NCI-H774 (cell line): ENCODE data around the gene SPEN.

Experiments used
- DNase-seq: peaks from one replicate; lab custom pipeline; 2025; lab: John Stamatoyannopoulos, UW

The SPEN gene

DNA sequence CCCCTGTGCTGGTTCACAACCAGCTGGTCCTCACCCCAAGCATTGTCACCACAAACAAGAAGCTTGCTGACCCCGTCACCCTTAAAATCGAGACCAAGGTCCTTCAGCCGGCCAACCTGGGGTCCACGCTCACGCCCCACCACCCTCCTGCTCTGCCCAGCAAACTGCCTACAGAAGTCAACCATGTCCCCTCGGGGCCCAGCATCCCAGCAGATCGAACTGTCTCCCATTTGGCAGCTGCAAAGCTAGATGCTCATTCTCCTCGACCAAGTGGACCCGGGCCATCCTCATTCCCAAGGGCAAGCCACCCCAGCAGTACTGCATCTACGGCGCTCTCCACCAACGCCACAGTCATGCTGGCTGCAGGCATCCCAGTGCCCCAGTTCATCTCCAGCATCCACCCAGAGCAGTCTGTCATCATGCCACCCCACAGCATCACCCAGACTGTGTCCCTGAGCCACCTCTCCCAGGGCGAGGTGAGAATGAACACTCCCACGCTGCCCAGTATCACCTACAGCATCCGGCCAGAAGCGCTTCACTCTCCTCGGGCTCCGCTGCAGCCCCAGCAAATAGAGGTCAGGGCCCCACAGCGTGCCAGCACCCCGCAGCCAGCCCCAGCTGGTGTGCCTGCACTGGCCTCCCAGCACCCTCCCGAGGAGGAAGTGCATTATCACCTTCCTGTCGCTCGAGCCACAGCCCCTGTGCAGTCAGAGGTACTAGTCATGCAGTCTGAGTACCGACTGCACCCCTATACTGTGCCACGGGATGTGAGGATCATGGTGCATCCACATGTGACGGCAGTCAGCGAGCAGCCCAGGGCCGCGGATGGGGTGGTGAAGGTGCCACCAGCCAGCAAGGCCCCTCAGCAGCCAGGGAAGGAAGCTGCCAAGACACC is 87.8 kb downstream of the SPEN start:
- DNase-seq = no peak

GRCh38 chr1:15936025-15936424 is 88.5 kb downstream of the SPEN start:
- DNase-seq = no peak

DNA sequence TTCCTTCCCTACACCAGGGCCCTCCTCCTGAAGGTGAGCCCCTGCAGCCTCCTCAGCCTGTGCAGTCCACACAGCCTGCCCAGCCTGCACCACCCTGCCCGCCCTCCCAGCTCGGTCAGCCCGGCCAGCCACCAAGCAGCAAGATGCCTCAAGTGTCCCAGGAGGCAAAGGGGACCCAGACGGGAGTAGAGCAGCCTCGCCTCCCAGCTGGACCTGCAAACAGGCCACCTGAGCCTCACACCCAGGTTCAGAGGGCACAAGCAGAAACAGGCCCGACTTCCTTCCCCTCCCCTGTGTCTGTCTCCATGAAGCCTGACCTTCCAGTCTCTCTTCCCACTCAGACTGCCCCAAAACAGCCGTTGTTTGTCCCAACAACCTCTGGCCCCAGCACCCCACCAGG is 89.6 kb downstream of the SPEN start:
- DNase-seq = no peak

DNA sequence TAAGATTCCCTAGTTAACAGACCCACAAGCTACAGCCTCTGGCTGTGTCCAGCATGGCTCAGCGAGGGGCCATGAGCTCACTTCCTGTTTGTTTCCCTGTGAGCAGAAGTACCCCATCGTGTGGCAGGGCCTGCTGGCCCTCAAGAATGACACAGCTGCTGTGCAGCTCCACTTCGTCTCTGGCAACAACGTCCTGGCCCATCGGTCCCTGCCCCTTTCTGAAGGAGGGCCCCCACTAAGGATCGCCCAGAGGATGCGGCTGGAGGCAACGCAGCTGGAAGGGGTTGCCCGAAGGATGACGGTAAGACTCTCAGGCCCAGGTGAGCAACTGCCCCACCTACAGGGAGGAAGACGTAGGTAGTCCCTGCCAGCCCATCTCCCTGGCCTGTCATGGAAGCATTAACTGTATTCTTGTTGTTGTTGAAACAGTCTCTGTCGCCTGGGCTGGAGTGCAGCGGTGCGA is 90.2 kb downstream of the SPEN start:
- DNase-seq = no peak

- no peak for DNase-seq
Measured at GRCh38 chr1:15938628-15939161, 91.2 kb downstream of the SPEN start.

DNA sequence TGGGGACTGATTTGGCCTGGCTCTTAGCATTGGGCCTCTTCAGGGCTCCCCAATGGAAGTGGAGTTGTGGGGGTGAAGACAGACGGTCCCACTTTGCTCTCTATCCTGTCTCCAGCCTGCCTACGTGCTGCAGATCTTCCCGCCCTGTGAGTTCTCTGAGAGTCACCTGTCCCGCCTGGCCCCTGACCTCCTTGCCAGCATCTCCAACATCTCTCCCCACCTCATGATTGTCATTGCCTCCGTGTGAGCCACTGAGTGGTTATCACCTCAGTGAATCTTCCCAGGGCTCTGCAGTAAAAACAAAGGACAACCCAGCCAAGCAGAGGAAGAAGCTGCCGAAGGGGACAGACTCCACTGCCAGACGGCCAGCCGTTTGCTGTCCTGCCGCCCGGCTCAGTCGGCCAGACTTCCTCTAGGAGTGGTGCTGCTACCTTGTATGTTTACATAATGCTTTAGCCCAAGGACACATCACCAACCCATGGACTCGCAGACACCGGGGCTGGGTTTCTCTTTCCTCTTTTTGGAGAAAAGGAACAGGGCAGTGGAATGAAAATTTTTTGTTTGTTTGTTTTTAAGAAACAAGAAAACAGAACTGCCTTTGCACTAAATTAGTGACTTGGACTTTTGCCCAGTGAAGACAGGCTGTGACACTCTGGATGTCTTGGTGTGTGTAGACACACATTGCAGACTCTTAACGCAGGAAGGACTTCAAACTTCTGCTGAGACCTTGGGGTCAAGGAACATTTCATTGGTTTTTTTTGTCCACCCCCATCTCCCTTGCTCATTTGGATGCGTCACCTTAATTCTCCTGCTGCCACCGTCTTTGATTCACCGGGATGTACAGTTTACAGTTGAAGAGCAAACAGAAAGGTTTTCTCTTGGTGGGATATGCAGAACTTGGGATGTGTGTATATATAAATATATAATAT is 91.9 kb downstream of the SPEN start:
- DNase-seq = no peak

DNA sequence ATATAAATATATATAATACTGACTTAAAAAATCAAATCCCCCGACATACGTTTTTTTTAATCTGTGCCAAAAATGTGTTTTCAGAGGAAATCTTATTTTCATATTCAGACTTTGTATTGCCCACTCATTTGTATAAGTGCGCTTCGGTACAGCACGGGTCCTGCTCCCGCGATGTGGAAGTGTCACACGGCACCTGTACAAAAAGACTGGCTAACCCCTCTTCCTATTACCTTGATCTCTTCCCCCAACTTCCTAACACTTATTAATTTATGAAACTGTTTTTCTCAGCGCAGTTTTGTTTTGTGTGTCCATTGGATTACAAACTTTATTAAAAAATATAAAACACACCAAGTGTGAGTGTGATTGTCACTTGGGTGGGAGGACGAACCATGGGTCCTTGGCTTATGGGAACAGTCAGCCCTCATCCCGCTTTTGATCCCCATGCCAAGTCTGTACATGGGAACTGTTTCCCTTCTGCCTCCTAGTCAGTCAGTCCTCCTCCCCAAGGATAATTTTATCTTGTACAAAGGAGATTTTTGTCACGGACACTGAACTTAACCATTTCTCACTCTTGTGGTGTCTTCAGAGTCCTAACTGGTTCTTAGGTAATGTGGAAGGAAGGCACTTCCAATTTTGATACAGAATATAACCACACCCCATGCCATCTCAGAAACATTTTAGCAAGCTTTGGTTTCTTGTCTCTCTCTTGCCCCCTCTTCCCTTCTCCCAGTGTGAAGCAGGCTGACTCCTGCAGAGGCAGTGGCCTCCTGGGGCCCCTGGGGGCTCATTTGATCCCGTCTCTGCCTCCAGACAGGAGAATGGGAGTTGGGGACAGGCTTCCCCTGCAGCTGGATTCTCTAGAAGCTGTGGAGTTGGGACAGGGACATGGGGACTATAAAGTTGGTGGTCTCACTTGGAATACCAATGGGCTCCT is 92.9 kb downstream of the SPEN start:
- DNase-seq = no peak

GRCh38 chr1:15941044-15941840 is 93.7 kb downstream of the SPEN start:
- no peak for DNase-seq

DNA sequence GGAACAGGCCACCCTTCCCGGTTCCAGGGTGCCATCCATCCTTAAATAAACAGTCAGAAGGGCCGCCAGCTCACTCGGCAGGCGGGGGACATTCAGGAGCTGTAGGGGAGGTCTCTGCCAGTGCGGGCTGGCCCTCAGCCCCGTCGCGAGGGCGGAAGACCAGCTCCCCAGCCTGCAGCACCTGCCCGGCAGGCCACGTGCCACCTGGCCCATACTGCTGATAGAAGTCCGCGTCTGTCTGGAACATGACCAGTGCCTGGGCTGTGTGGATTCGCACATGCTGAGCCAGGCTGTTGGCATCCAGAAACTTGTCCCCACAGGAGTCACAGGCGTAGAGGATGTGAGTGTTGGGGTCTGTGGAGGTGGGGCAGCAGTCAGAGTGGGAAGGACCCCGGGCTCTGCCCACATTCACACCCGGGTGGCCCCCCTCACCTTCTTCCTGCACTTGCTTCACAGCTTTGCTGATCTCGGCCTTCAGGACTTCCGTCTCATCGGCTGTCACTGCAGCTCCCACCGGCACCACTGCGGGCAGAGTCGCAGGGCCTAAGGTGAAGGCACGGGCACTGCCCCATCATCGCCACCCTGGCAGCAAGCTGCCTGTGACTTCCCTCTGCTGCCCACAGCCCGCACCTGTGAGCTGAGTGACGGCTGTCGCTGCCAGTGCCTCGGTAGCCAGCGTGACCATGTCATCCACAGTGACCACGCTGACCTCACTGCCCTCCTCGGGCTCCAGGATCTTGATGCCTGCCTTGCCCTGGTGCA is 94.6 kb downstream of the SPEN start:
- DNase-seq = no peak

DNA sequence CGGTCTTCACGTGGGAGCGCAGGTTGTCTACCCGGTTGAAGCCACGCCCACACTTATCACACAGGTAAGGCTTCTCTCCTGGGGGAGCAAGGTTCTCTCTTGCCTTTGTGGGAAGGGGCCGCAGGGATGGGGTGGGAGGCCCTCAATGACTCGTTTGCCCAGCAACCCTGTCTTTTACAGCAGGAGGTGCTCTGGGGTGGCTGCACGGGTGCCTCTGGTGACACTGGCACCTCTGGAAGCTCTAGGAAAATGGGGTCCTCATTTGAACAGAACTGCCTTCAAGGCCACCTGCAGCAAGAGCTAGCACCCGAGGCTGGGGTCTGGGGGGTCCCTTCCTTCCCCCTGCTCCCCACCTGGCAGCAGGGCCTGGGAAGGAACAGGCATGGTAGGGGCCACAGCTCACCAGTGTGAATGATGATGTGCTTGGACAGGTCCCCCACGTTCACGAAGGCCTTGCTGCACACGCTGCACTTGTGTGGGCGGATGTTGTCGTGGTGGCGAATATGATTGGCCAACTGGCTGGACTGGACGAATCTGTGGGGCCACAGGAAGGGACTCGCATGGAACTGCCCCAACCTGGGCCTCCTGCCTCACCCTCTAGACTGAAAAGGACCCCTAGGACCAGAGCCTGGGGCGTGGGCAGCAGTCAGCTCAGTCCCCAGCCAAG is 95.3 kb downstream of the SPEN start:
- no peak for DNase-seq

DNA sequence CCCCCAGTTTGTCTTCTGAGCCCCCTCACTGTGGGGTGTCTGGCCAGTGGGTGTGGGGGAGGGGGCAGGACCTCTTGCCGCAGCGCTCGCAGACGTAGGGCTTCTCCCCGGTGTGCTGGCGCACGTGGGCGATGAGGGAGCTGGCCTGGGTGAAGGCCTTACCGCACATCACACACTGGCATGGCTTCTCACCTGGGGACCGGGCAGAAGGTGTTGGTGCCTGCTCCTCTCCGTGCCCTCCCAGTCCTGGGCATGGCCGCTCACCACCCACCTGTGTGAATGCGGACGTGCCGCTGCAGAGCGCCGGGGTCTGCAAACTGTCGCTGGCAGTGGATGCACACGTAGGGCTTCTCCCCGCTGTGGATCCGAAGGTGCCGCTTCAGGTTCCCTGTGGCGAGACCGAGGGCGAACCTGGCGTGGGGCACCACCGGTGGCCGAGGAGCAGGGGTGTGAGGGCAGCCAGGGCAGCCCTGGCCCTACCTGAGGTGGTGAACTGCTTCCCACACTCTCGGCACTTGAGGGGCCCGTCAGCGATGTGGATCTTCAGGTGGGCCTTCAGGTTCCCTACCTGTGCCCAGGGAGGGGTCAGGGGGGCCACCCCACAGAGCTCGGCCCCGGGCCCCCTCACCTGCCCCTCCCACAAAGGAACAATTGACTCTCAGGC is 96.0 kb downstream of the SPEN start:
- DNase-seq = no peak

DNA sequence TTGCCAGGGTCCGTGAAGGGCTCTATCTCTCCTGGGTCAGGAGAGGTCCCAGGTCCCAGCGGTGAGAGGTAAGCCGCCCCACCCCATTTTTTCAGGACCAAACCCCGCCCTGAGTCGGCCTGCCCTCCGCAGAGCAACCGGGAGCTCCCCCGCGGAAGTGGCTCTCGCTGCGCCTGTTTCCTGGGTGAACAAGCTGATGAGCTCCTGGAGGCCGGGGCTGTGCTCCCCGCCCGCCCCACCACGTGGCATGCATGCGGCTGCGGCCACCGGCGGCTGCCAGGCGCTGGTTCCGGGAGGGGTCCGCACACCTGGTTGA is 96.4 kb downstream of the SPEN start:
- no peak for DNase-seq

DNA sequence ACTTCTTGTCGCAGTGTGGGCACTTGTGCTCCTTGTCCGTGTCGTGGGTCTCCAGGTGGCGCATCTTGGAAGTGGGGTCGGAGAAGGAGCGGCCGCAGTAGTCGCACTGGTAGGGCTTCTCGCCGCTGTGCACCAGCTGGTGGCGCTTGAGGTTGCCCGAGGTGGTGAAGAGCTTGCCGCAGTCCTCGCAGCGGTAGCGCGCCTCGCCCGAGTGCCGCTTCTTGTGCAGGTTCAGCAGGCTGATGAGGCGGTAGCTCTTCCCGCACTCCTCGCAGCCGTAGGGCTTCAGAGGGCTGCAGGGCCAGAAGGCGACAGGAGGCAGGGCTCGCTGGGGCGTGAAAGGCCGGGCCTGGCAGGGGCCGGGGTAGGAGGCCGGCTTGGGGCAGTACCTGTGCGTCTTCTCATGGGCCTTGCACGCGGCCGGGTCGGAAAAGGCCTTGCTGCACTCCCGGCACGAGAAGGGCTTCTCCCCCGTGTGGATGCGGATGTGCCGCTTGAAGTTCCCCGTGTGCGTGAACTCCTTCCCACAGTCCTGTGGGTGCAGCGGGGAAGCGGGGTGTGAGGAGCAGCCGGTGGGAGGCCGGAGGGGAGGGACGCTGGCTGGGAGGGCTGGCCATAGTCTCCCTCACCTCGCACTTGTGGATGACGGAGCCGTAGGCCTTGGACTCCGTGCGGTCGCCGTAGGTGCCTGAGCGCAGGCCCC is 97.0 kb downstream of the SPEN start:
- DNase-seq = no peak

- no peak for DNase-seq
Measured at GRCh38 chr1:15945011-15945831, 97.7 kb downstream of the SPEN start.

- no peak for DNase-seq
Measured at GRCh38 chr1:15945832-15946448, 98.4 kb downstream of the SPEN start.

DNA sequence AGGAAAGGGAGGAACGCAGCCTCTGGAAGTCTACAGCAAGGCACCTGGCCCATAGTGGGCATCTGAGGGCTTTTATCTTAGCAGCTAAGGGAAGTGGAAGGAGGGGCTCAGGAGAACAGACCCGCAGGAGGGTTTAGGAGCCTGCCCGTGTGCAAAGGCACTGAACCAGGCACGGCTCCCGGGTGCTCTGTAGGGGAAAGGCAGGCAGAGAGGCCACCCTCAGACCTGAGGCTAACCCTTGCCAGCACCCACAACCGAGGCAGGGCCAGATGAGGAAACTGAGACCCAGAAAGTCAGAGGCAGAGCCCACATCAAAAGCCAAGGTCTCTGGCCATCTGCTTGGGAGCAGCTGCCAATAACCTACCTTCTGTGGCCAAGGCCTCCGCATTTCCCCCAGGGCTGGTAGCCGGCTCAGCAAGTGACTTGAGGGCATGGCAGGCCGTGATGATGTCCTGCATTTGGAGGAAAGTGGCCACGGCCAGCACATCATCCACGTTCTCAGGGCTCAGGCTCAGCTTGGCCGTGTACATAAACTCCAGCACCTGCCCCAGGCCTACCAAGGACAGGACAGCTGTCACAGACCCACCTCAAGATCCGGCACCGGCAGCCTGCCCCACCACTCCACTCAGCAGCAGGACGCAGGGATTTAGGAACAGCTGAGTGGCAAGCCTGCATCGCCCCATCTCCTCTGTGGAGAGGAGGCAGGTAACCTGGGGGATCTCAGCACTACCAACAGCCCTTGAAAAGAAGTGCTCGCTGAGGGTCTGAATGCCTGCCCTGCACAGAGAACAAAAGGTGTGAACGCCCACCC is 99.3 kb downstream of the SPEN start:
- no peak for DNase-seq
